GM18870 (cell line): ENCODE data around the gene DOCK1.

Experiments used
- ATAC-seq: cut with Tn5 transposase; IDR thresholded peaks from one replicate; pipeline ENCODE4 v1.9.1; 2021; ENCODE audit warnings: moderate library complexity; ENCODE audit not compliant: unreplicated experiment

The DOCK1 gene

DNA sequence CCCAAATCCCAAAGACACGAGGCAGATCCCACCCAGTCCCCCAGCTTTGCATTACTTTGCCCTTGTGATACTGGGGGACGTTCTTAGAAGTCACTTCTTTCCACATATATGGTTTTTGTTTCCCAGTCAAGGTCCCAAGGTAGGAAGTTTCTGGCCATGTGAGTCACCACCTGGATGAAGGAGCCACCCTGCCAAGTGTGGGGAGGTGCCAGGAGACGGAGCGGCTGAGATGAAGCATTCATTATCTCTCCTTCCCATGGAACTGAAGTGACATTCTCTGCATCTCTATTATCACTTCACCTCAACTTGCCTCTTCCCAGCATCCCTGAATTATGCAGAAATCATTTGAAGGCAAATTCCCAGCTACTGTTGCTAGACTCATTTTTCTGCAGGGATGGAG lies 427.4 kb downstream of the DOCK1 start:
- no peak for ATAC-seq

DNA sequence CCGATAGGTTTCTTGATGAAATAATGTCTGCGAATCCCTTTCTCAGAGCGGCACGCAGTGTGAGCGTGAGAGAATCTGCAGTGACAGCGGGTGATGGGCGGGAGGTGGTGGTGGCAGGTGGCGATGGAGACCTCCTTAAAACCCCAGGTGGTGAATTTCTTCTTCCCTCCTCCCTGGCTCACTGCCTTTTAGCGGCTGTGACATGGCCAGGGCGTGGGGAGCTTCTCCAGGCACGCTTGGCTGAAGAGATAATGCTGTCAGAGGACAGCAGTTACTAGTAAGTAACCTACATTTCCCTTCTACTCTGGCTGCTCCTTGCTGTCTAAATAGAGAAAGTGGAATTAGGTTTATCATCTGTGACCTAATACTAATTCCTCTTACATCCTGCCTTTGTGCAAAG lies 432.6 kb downstream of the DOCK1 start:
- ATAC-seq: no peak

DNA sequence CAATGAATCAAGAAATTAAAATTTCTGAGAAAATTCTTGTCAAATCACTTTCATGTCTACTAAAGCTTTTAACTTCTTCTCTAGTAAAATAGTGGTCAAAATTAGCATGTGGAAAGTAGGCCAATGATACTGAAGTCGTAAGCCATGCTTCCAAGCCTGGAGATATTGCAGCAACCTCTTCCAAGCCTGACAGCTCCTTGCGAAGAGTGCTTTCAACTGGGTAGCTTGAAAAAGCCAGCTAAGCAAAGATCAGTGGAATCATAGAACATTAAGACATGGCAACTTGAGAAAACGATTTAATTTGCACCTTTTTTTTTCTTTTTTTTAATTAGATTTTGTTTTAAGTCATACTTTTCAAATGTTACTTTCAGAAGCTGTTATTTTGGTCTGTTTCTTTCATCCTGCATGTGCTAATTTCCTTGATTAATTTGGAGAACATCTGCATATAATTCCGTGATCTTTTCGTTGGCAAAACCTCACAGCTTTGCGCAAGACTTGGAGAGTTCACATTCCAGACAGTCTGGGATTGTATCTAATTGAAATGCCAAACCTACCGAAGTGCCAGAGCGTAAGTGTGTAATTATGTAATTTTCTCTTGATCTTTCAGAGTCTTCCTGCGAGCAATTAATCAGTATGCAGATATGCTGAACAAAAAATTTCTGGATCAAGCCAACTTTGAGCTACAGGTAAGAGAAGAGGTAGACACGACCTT lies 433.3 kb downstream of the DOCK1 start:
- ATAC-seq: no peak

DNA sequence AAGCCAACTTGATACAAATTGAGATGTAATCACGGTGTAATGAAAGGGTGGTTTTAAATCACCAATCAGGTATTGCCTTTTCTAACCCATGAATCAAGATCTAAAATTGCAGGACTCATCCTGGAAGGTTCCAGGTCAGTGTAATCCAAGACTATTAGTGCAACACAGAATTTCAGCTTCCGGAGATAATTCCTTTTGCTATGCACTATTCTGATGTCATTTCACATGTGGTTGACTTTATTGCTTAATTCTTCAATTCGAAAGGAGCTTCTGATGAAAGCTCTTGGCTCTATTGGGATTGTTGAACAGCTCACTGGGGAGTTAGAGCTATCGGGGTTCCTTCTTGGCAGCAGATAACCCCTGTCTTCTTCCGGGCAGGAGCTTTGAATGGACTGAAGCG lies 438.6 kb downstream of the DOCK1 start:
- no peak for ATAC-seq

DNA sequence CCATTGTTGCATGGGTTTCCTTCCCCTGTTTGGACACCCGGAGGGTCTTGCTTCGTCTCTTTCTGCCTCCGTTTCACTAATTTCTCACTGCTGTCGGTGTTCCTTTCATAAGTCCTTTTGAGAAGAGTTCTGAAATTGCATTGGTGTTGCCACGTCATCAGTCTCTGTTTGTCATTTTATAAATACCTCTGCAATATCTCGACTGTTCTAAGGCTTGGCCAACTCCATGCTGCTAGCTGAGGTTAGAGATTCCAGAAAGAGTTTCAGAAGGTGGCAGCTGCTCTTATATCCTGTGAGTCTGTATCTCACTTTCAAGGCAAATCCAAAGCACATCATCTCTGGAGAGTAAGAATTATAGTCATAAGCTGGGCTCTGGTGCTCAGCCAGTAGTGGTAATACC lies 439.1 kb downstream of the DOCK1 start:
- no peak for ATAC-seq

DNA sequence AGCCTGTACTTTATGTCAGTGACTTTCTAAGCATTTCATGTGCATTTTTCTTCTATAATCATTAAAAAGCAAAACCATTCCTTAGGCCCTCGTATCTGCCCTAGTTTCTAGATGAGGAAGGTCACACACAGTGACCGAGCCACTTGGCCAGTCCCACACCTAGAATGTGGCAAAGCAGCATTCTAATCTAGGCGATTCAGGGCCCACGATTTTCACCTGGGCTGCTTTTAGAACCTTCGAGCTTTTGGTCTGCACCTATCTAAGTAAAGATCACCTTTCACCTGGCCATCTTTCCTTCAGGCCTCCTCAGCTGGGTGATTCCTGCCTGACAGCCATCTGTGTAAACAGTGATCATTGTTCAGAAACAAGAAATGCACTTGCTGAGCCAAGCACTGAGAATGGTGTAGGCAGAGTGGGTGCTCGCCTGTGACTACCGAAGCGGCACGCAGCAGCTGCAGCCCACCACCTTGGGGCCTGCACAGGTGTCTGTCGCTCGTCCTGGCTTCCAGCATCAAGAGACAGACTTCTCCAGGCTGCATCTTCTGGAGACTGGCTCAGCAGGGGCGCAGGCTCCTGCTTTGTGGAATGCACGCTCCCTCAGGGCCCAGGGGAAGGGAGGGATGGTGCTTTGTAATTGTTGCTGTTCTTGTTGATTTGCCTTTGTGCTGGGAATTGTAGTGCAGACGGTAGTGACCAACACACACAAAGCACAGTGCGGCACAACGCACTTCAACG lies 440.2 kb downstream of the DOCK1 start:
- ATAC-seq: no peak

DNA sequence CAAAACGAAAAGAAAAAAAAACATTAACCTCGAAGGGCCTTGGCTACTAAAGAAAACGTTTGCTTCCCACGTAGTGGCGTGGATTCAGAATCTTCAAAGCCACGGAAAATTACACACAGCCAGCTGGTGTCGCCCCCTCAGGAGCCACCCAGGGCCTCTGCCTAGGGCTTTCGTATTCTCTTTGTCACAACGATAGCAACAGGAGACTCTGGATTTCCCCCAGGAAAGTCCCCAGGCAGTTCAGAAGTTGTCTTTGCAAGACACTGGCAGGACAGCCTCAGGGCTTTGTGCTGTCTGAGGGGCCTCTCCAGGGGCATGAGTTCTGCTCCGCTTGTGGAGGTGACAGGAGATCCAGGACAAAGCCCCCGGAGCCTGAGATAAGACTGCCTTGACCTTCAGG lies 441.4 kb downstream of the DOCK1 start:
- no peak for ATAC-seq

DNA sequence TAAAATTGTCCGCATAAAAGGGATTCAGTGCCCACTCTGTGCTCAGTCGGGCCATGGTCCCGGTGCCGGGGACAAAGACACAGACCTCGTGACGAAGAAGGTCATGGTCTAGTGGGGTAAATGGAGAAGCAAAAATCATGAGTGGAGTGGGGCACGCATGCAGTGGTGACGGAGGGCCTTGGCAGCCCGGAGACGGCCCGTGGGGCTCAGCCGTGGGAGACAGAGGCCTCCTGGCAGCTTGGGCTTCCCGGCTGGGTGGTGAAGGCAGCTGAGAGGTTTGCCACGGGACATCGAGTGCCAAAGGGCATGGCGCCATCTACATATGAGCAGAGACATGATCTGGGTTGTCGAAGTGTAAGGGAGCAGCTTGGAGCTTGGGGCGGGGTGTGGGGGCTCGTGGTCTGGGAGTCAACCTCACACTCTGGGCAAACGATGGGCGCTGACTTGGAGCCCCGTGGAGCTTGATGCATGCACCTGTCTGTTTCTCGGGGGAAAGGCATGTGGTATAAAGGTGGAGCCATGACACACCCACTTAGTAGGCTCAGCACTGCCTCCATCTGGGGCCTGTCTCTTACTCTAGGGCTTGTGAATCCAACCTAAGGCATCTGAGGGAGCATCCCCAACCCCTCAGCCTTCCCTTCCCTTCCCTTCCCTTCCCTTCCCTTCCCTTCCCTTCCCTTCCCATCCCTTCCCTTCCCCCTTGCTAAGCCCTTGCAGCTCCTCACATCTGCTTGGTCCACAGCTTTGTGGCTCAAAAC lies 442.2 kb downstream of the DOCK1 start:
- no peak for ATAC-seq

DNA sequence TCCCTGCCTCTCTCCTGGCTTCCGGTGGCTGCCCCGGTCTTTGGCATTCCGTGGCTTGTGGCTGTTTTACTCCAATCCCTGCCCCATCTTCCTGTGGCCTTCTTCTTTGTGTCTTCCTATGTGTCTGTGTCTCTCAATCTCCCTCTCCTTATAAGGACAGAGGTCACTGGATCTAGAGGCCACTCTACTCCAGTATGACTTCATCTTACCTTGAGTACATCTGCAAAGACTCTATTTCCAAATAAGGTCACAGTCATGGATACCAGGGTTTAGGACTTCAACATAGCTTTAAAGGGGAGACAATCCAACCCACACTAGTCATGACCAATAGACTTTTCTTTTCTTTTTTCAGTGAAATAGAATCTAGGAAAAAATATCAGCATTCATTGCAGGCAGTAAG lies 444.5 kb downstream of the DOCK1 start:
- no peak for ATAC-seq

DNA sequence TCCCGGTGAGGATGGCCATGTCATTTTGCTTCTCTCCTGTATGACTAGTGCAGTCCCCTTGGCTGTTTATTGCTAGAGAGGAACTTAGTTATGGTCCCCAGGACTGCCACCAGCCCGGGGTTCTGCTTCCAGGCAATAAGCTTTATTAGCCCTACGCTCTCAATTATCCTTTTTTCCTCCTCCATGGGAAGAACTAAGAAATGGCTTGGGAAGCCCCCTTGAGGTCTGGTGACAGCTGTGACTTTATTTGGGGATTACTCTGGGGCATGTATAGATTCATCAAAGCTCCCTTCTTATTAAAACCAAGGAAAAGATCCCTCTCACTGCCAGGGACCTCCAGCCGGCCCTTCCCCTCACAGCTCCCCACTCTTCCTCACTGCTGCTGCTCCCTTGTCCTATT lies 446.3 kb downstream of the DOCK1 start:
- ATAC-seq: no peak

DNA sequence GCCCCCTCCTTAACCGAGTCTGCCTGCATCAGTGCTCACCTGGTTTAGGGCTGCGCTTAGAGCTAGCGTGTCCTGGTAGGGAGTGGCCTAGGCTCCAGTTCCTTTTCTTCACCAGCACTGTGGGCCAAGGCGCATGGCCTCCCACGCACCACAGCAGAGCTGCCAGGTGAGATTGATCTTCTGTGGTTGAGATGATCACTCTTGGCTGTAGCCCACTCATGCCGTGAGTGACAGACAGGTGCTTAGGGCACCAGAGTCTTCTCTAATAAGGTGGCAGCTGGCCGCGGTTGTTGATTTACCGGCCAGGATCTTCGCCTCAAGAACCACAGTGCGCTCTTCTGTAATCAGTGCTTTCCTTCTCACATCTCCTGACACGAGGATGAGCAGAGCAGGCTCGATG lies 448.3 kb downstream of the DOCK1 start:
- ATAC-seq: no peak

DNA sequence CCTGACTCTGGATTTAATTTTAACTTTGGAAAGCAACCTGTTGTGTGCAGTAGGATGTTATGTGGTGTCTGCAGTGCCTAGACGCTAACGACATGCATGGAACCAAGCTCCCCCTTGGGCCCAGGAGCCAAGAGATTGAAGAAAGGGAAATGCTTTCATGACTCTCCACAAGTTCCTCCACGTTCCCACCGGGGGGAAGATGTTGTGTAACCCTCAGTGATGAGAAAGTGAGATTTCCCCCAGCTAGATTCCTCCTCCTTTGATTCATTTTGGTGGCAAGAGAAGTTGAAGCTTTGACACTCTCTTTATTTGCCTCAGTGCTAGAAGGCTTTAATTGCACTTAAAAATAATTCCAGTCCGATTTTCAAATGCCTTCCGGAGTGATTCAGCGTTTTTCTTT lies 449.0 kb downstream of the DOCK1 start:
- ATAC-seq: no peak

DNA sequence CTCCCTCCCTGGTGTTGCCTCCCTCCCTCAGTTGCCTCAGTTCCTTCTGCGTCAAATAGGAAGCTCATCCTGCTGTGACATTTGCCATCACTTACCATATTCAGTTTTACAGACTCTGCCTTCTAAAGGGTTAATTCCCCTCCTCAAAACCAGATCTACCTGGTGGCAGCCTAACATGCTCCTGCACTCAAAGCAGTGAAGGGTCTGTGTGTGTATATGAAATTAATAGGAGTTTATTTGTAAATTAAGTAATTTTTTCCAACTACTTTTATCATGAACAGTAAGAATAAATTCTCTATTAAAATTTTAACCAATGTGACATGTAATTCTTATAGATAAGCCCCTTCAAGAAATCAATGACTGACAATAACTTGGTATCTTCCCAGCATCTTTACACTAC lies 449.8 kb downstream of the DOCK1 start:
- ATAC-seq: no peak

DNA sequence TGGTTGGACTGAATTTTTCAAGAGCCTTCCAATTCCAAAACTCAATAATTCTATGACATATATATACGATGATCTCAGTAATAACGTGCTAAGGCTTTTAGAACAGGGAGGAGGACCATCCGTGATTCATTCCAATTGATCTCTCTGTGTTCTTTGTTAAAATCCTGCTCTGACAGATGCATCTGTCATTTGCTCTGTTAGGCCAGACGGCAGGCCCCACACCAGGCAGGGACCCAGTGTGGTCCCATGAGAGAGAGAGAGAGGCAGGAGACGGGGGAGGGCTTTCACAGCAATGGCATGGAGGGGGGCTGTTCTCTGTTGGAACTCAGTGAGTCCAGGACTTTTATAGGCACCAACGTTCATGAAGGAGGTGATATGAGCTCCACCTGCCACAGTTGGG lies 451.1 kb downstream of the DOCK1 start:
- ATAC-seq: no peak

DNA sequence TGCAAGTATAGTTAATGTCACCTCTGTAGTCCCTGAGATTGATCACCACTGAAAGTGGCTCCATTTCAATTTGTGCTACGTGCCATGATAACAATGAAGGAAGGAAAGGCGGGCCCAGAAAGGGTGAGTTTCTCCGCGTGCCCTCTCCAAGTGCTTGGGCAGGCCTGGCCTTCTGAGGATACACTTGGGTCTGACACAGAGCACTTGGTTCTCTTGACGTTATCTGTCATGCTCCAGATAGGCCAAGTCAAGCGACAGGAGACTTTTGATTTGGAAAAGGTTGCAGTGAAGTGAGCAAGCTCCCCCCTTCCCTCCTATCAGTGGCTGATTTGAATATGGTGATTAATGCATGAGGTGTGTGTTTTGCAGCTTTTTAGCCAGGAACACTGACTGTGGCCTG lies 452.0 kb downstream of the DOCK1 start:
- no peak for ATAC-seq

DNA sequence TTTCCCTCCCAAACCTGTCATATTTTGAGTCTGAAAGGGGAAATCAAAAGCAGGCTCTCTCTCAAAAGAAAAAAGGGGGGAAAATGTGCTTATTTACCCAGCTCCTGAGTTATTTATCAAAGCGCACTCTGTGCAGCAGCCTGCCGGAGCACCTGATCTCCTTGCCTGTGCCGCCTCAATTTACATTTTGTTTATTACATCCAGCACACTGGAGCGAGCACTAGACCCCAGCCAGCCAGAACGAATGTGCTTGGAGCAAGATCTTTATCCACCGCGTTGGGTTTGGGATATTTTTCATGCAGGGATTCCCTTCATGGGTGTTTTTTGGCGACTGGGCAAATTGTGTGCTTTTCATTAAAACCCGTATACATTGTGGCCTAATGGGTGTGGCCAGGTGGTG lies 453.1 kb downstream of the DOCK1 start:
- no peak for ATAC-seq

DNA sequence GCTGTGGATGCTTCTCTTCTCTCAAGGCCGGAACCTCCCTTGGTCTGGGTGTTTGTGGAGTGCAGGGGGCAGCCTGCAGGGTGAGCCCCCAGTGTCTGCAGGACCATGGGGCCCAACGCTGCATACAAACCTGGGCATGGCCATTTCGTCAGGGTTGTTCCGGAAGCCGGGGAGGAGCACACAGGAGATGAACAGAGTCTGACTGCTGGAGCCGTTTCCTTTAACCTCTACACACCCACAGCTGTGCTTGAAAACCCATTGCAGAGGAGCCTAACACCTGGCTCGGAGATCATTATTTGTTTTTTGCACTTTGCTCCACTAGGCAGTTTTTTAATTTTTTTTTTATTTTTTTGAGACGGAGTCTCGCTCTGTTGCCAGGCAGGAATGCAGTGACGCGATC lies 458.8 kb downstream of the DOCK1 start:
- ATAC-seq: no peak

DNA sequence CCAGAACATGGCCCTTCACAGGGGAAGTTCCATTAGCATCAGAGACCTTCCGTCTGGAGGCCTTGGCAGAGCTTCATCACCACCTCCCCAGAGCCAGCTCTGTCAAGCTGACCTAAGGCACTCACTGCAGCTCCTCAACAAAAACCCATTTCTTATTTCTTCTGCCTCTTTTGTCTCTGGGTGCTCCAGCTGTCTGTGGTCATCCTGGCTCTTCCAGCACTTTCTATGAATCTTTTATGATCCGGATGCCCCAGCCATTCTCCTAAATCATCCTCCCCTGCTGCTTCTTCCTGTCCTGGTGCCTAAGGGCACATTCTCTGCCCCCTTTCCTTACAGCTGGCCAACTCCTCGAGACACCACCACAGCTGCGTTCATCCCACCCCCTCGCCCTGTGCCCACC lies 462.9 kb downstream of the DOCK1 start:
- ATAC-seq: no peak

DNA sequence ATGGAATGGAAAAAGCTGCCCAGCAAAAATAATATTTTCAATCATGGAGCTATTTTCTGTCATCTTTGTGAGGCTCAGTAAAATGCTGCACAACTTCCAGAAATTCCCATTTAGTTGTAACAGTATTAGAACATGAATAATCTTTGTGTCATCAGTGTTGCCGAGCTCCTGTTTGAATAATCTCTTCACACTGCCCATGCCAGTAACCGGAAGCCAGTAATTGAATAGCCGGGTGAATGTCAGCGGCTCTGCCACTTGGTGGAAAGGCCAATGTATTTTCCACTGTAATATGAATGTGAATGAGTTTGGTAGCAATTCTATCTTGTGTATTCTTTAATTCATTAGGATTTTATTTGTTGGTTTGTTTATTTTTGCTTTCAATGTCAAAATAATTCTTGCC lies 463.7 kb downstream of the DOCK1 start:
- ATAC-seq: no peak

DNA sequence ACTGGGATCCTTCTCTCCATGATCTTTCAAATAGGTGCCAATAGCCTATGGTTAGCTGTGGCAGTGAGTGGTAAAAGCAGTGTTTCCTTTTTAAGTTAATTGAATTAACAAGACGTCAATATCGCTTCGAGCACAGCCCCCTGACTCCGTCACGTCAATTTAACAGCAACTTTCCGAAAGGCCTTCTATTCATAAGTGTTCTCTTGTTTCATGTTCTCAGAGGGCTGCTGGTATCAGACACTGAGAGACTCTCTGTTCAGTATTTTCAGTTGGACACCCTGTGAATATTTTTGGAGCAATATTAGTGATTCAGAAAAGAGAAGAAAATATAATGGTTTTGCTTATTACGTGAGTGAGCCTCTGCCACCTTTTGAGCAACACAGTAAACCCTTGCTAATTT lies 465.4 kb downstream of the DOCK1 start:
- no peak for ATAC-seq

DNA sequence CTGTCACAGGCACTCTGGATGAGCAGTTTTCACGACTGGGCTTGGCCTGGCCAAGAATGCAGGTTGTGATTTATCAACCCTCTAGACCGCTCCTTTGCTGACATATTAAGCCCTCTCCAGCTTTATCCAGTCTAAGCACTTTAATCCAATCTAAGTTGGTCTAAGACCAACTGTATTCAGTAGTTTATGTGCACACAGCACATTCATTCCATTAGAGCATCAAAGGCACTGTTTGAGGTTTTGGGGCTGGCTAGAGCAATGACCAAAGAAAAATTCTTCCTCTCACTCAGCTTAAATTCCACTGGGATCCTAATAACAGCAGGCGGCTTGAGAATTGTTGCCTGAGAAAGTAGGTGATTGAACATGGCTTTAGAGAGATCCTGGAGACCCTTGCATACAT lies 467.1 kb downstream of the DOCK1 start:
- ATAC-seq: no peak

DNA sequence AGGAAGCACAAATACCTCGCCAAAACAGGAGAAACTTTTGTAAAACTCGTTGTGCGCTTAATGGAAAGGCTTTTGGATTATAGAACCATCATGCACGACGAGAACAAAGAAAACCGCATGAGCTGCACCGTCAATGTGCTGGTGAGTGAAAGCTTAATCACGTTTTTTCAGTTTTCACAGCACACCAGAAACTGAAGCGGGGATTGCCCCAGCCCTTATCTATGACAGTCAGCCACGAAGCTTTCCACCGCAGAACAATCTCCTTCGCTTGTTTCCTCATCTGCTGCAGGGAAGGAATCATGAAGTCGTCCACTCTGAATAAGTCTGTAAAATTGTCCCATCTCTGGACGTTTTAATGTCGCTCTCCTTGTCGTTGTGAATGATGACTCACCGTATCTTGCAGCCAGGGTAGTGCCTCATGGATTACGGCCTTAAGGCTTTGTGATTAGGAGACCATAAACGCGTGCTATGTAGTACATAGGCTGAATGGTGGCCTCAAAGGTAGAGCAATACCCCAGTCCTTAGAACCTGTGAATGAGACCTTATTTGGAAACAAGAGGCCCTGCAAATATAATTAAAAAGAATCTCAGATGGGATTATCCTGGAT lies 468.9 kb downstream of the DOCK1 start:
- no peak for ATAC-seq
